Heart left ventricle (tissue), 16 donors: Measurements from ENCODE around the gene RBPJL. TPM values are rescaled to one million over a fixed set of nuclear protein-coding genes. Genes with fewer than 3 reads are reported as not detected.

Experiments
- ATAC-seq, 4 donors: fragments of 200-7000 bp; cut with Tn5 transposase; one replicate each; pipeline ENCODE4 v1.9.1; 2020 to 2022; ENCODE audit warnings: moderate library complexity in 4 of 4, mild to moderate bottlenecking in 3 of 4, moderate number of reproducible peaks in 1 of 4
- DNase-seq, 5 donors: peaks; one replicate each; pipeline ENCODE4 v3.0.0-alpha.2; 2020
- H3K27ac ChIP-seq, 12 donors: fragments of 200-600 bp; sonication (generic) in 4 of 12; one replicate each; pipeline versions ENCODE4 v1.5.0 to v1.8.0; 2016 to 2022; ENCODE audit warnings: mild to moderate bottlenecking in 2 of 12
- H3K27me3 ChIP-seq, 9 donors: fragments of 200-600 bp; sonication (generic) in 2 of 9; one replicate each; pipeline versions ENCODE4 v1.5.1 to v1.8.0; 2016 to 2022; ENCODE audit warnings: mild to moderate bottlenecking in 3 of 9
- H3K36me3 ChIP-seq, 9 donors: fragments of 200-600 bp; sonication (generic) in 2 of 9; one replicate each; pipeline versions ENCODE4 v1.5.0 to v1.8.0; 2018 to 2022; ENCODE audit warnings: mild to moderate bottlenecking in 2 of 9
- H3K4me1 ChIP-seq, 12 donors: fragments of 200-600 bp; sonication (generic) in 4 of 12; one replicate each; pipeline versions ENCODE4 v1.5.0 to v1.8.0; 2016 to 2022; ENCODE audit warnings: mild to moderate bottlenecking in 3 of 12
- H3K4me3 ChIP-seq, 12 donors: fragments of 200-600 bp; sonication (generic) in 4 of 12; one replicate each; pipeline versions ENCODE4 v1.5.0 to v1.8.0; 2017 to 2022; ENCODE audit warnings: mild to moderate bottlenecking in 9 of 12, moderate library complexity in 4 of 12
- H3K9me3 ChIP-seq, 12 donors: fragments of 200-600 bp; sonication (generic) in 4 of 12; one replicate each; pipeline versions ENCODE4 v1.5.0 to v1.8.0; 2016 to 2022; ENCODE audit warnings: mild to moderate bottlenecking in 1 of 12
- CTCF ChIP-seq, 12 donors: fragments of 200-600 bp; sonication (generic) in 4 of 12; IDR thresholded peaks; one replicate each; pipeline versions ENCODE4 v1.5.0 to v1.8.0; 2018 to 2022; ENCODE audit warnings: antibody characterized with exemption in 12 of 12, mild to moderate bottlenecking in 5 of 12
- POLR2A ChIP-seq, 2 donors: fragments of 450-650 bp; IDR thresholded peaks; one replicate each; pipeline ENCODE4 v1.6.1; 2017; ENCODE audit warnings: antibody characterized with exemption in 2 of 2, mild to moderate bottlenecking in 2 of 2, moderate library complexity in 2 of 2
- WGBS, 4 donors: extraction: QIAGEN DNeasy Blood & Tissue Kit in 2 of 4; methylation state at CpG; one replicate each; pipeline versions ENCODE4 v1.1.5 to v1.1.7; 2013 to 2018; 5-methylcytosine and 5-hydroxymethylcytosine counted together
- intact Hi-C, 10 donors: fragments of 100-400 bp; cut with DNase I; formaldehyde crosslinking; loops; one replicate each; pipeline versions ENCODE4 v1.11.1 to v1.14.2; 2022
- polyA plus RNA-seq, 2 donors: library from polyadenylated mRNA; stranded (reverse); fragments of 200-250 nt; gene quantifications; one replicate each; pipeline ENCODE4 v1.2.3, GENCODE V29; 2013
- total RNA-seq, 9 donors: library from RNA; depleted of rRNA in 2 of 9; stranded (reverse); fragments of >200 nt in 2 of 9; fragmentation: NEBNext Ultra II Directional in 3 of 9; extraction: Animal tissue kit (Norgen Biotek cat#: 25700) in 3 of 9; gene quantifications; one replicate each; pipeline versions ENCODE4 v1.1.0 to v1.2.4, GENCODE V29; 2016 to 2023
- donor health status: ischemic (EF 13 %, LVEDD 7.1; RV severe dilation, severe dysfunction).
- donor health status: healthy with polysubstance abuse.
- donor health status: DM: no; HTN: yes; CAD: no.
- donor health status: DM: no; HTN: no; CAD: no.
- donor health status: ischemic (EF 25% LVEDD 6.9; RV normal size, moderate dysfunction).
- donor health status: ischemic (EF 25% LVEDD 5.7; RV mildly dilated, moderate dysfunction).
- donor health status: healthy.
- donor health status: DM: yes; HTN: yes; CAD: no.
- donor health status: ischemic (EF 35%, LVEDD 5.7; RV mildly dilated, moderate dysfunction).
- donor health status: nonischemic (EF 11% LVEDD 7.7; RV severe dilation, severe dysfunction).
- donor health status: DM: yes; HTN: yes; CAD: no.
- donor health status: PGD.
- donor health status: ischemic (EF 29% LVEDD 5.4; RV normal size, mild dysfunction).
- donor health status: nonischemic (EF 23%, LVEDD 6.1; RV moderate dilation, normal function).

Gene RBPJL
- total and polyA plus RNA-seq, 11 donors: not detected

- intact Hi-C loops: no loop called here
- H3K4me3 ChIP-seq: no peak overlapping the region
- 68 to 95% (median 75%) methylated on average over 3 of the region's 3 CpGs for WGBS, 4 donors
- peaks cover 0 to 18% (median 5%) of the 10 kb centered on the region in 9 donors for H3K27me3 ChIP-seq
- H3K9me3 ChIP-seq: no peaks in the 10 kb centered on the region
- H3K27ac ChIP-seq: no peak overlapping the region
- no peaks in the 10 kb centered on the region for H3K4me1 ChIP-seq
- DNase-seq (no peak), ATAC-seq (no peak)
- no peaks in the 10 kb centered on the region for H3K36me3 ChIP-seq
- TF ChIP-seq CTCF (IDR thresholded peaks at IDR 0.05): no peak
These were observed 37.6 kb upstream of the RBPJL start for GRCh38 chr20:45269056-45269455.

- Histone ChIP-seq H3K4me1 (no peaks in the 10 kb centered on the region), H3K27me3 (peaks cover 0 to 19% (median 5%) of the 10 kb centered on the region in 9 donors), H3K4me3 (no peak overlapping the region), H3K27ac (no peak overlapping the region), H3K36me3 (no peaks in the 10 kb centered on the region), H3K9me3 (no peaks in the 10 kb centered on the region)
- WGBS, 4 donors: 78 to 84% (median 80%) methylated on average over 4 of the region's 4 CpGs
- intact Hi-C loops: loop anchor here in 1 of 10 donors (10.0 kb wide), 1 partner anchor 135 kb away; no protein-coding TSS in a partner anchor
- no peak for DNase-seq
- no peak for TF ChIP-seq CTCF (IDR thresholded peaks at IDR 0.05)
- no peak for ATAC-seq
These were observed 36.8 kb upstream of the RBPJL start for GRCh38 chr20:45269754-45270270.

GRCh38 chr20:45275338-45275737 lies 31.3 kb upstream of the RBPJL start:
- ATAC-seq: no peak
- Histone ChIP-seq H3K4me3 (no peak overlapping the region), H3K27me3 (peaks cover 0 to 42% (median 5%) of the 10 kb centered on the region in 9 donors), H3K27ac (no peak overlapping the region), H3K9me3 (no peaks in the 10 kb centered on the region), H3K4me1 (no peaks in the 10 kb centered on the region), H3K36me3 (no peaks in the 10 kb centered on the region)
- no peak for DNase-seq
- no peak for TF ChIP-seq CTCF (IDR thresholded peaks at IDR 0.05)
- TF ChIP-seq POLR2A (IDR thresholded peaks at IDR 0.05): no peak
- 60 to 65% (median 62%) methylated on average over 3 of the region's 3 CpGs for WGBS, 4 donors
- intact Hi-C loops: loop anchor here in 1 of 10 donors (10.0 kb wide), 1 partner anchor 141 kb away; no protein-coding TSS in a partner anchor

GRCh38 chr20:45279992-45280391 lies 26.6 kb upstream of the RBPJL start:
- Histone ChIP-seq H3K4me1 (no peaks in the 10 kb centered on the region), H3K27ac (no peak overlapping the region), H3K36me3 (no peaks in the 10 kb centered on the region), H3K4me3 (no peak overlapping the region), H3K27me3 (peaks cover 0 to 47% (median 5%) of the 10 kb centered on the region in 9 donors), H3K9me3 (no peaks in the 10 kb centered on the region)
- WGBS, 4 donors: 63 to 79% (median 68%) methylated on average over 1 of the region's 1 CpG
- DNase-seq: no peak
- intact Hi-C loops: loop anchor here in 2 of 10 donors (10.0 kb wide), 2 partner anchors 145 to 235 kb away; no protein-coding TSS in a partner anchor
- TF ChIP-seq CTCF (IDR thresholded peaks at IDR 0.05): no peak
- TF ChIP-seq POLR2A (IDR thresholded peaks at IDR 0.05): no peak
- ATAC-seq: no peak
